Activated CD8-positive, alpha-beta memory T cell treated with anti-CD3 and anti-CD28 coated beads for 48 hours (primary cell): ENCODE results near the gene IL24.

ENCODE experiments used
- DNase-seq, 3 experiments: peaks; one replicate each; pipeline ENCODE4 v3.0.0-alpha.2; 2020; ENCODE audit warnings: low read depth in 2 of 3, low spot score in 2 of 3

The IL24 gene

GRCh38 chr1:206951318-206952100, 54.3 kb downstream of the IL24 start:
- no peak for DNase-seq

GRCh38 chr1:206952171-206952570, 54.9 kb downstream of the IL24 start:
- DNase-seq, result no peak

GRCh38 chr1:206953126-206953525, 55.9 kb downstream of the IL24 start:
- DNase-seq, result no peak

GRCh38 chr1:206953626-206954025, 56.4 kb downstream of the IL24 start:
- DNase-seq, result no peak
